Esophagus muscularis mucosa (tissue), 4 donors: Measurements from ENCODE around the gene SMIM17. TPM values are rescaled to one million over a fixed set of nuclear protein-coding genes. Genes with fewer than 3 reads are reported as not detected.

ENCODE experiments used
- DNase-seq: peaks from one replicate; pipeline ENCODE4 v3.0.0-alpha.2; 2017; ENCODE audit errors: extremely low spot score
- H3K27ac ChIP-seq, 4 donors: fragments of 200-600 bp; sonication (generic); replicated peaks in 1 of 4; 1 replicate in 3 of 4; 2 replicates in 1 of 4; pipeline ENCODE4 v1.5.1; 2016 to 2019; ENCODE audit warnings: mild to moderate bottlenecking in 1 of 4
- H3K27me3 ChIP-seq, 4 donors: fragments of 200-600 bp; sonication (generic); one replicate each; pipeline versions ENCODE4 v1.5.1 to v1.6.0; 2016 to 2019
- H3K36me3 ChIP-seq, 4 donors: fragments of 200-600 bp; sonication (generic); one replicate each; pipeline ENCODE4 v1.5.1; 2016 to 2019
- H3K4me1 ChIP-seq, 4 donors: fragments of 200-600 bp; sonication (generic); one replicate each; pipeline ENCODE4 v1.5.1; 2016 to 2019
- H3K4me3 ChIP-seq, 4 donors: fragments of 200-600 bp; sonication (generic); 1 replicate in 2 of 4; 2 replicates in 2 of 4; pipeline ENCODE4 v1.5.1; 2016 to 2019; ENCODE audit warnings: mild to moderate bottlenecking in 4 of 4, moderate library complexity in 1 of 4
- H3K9me3 ChIP-seq, 4 donors: fragments of 200-600 bp; sonication (generic); 1 replicate in 3 of 4; 2 replicates in 1 of 4; pipeline ENCODE4 v1.5.1; 2016 to 2019
- CTCF ChIP-seq, 3 experiments: fragments of 200-600 bp in 2 of 3; fragments of 450-650 bp in 1 of 3; sonication (generic) in 2 of 3; IDR thresholded peaks; one replicate each; pipeline ENCODE4 v1.5.1; 2017 to 2019; ENCODE audit warnings: antibody characterized with exemption in 3 of 3, mild to moderate bottlenecking in 2 of 3, moderate library complexity in 1 of 3
- EP300 ChIP-seq: sonication (generic); formaldehyde crosslinking; IDR thresholded peaks from one replicate; pipeline ENCODE4 v1.6.1; 2017; ENCODE audit warnings: antibody characterized with exemption
- POLR2A ChIP-seq: fragments of 450-650 bp; IDR thresholded peaks from one replicate; pipeline ENCODE4 v1.6.1; 2017; ENCODE audit warnings: antibody characterized with exemption, moderate library complexity, mild to moderate bottlenecking, low read depth
- POLR2AphosphoS5 ChIP-seq, 2 donors: sonication (generic); formaldehyde crosslinking; IDR thresholded peaks; one replicate each; pipeline ENCODE4 v1.6.1; 2017; ENCODE audit warnings: antibody characterized with exemption in 2 of 2
- WGBS: methylation state at CpG from one replicate; pipeline ENCODE4 v1.1.5; 2018; 5-methylcytosine and 5-hydroxymethylcytosine counted together
- intact Hi-C: fragments of 100-400 bp; cut with DNase I; formaldehyde crosslinking; loops from one replicate; pipeline ENCODE4 v1.15.1; 2023
- total RNA-seq, 4 donors: library from RNA; depleted of rRNA; stranded (reverse); fragments of >200 nt; gene quantifications; one replicate each; pipeline versions ENCODE4 v1.1.0 to v1.2.1, GENCODE V29; 2016

SMIM17 gene
- total RNA-seq, 4 donors from 2014 or later = 0.65 TPM; not detected in 3

- Histone ChIP-seq H3K27me3 (no peaks in the 10 kb centered on the region), H3K4me1 (no peaks in the 10 kb centered on the region), H3K27ac (no peak overlapping the region), H3K36me3 (no peaks in the 10 kb centered on the region), H3K4me3 (no peak overlapping the region), H3K9me3 (no peaks in the 10 kb centered on the region)
- intact Hi-C loops = loop anchor here (10.0 kb wide), 1 partner anchor 173 kb away; the partner anchor contains the start of gene ZNF471
- no peak for TF ChIP-seq CTCF (IDR thresholded peaks at IDR 0.05)
- no peak for TF ChIP-seq EP300
- TF ChIP-seq POLR2AphosphoS5 (IDR thresholded peaks at IDR 0.05) = no peak
- DNase-seq = no peak
- WGBS = 75% methylated on average over 8 of the region's 8 CpGs
Observed at GRCh38 chr19:56678205-56678604, 35.2 kb downstream of the SMIM17 start.

- Histone ChIP-seq H3K27ac (no peak overlapping the region), H3K27me3 (no peaks in the 10 kb centered on the region), H3K4me1 (no peaks in the 10 kb centered on the region), H3K36me3 (peaks cover 0 to 5% (median 0%) of the 10 kb centered on the region in 4 donors), H3K4me3 (no peak overlapping the region), H3K9me3 (no peaks in the 10 kb centered on the region)
- DNase-seq = no peak
- intact Hi-C loops = no loop called here
- 72% methylated on average over 8 of the region's 8 CpGs for WGBS
- TF ChIP-seq POLR2A = no peak
- no peak for TF ChIP-seq CTCF (IDR thresholded peaks at IDR 0.05)
- no peak for TF ChIP-seq POLR2AphosphoS5 (IDR thresholded peaks at IDR 0.05)
- TF ChIP-seq EP300 = no peak
Observed at GRCh38 chr19:56681702-56682101, 38.7 kb downstream of the SMIM17 start.

- no peak for TF ChIP-seq POLR2A
- no peak for TF ChIP-seq EP300
- TF ChIP-seq POLR2AphosphoS5 (IDR thresholded peaks at IDR 0.05) = no peak
- DNase-seq = no peak
- H3K4me1 ChIP-seq = no peaks in the 10 kb centered on the region
- intact Hi-C loops = no loop called here
- no peak overlapping the region for H3K27ac ChIP-seq
- H3K9me3 ChIP-seq = no peaks in the 10 kb centered on the region
- WGBS = 48% methylated on average over 7 of the region's 7 CpGs
- no peaks in the 10 kb centered on the region for H3K27me3 ChIP-seq
- peaks cover 0 to 5% (median 0%) of the 10 kb centered on the region in 4 donors for H3K36me3 ChIP-seq
- H3K4me3 ChIP-seq = no peak overlapping the region
Observed at GRCh38 chr19:56683116-56683515, 40.2 kb downstream of the SMIM17 start.

- no peaks in the 10 kb centered on the region for H3K4me1 ChIP-seq
- TF ChIP-seq POLR2AphosphoS5 (IDR thresholded peaks at IDR 0.05) (no peak), EP300 (no peak), POLR2A (no peak), CTCF (IDR thresholded peaks at IDR 0.05) (no peak)
- no peak for DNase-seq
- no peaks in the 10 kb centered on the region for H3K27me3 ChIP-seq
- H3K36me3 ChIP-seq = peaks cover 0 to 5% (median 0%) of the 10 kb centered on the region in 4 donors
- WGBS = 71% methylated on average over 8 of the region's 8 CpGs
- H3K4me3 ChIP-seq = no peak overlapping the region
- no peak overlapping the region for H3K27ac ChIP-seq
- intact Hi-C loops = no loop called here
- H3K9me3 ChIP-seq = no peaks in the 10 kb centered on the region
Observed at GRCh38 chr19:56687031-56687430, 44.1 kb downstream of the SMIM17 start.

GRCh38 chr19:56689198-56689597 is 46.2 kb downstream of the SMIM17 start:
- intact Hi-C loops = no loop called here
- WGBS = 75% methylated on average over 10 of the region's 10 CpGs
- Histone ChIP-seq H3K27me3 (no peaks in the 10 kb centered on the region), H3K36me3 (peaks cover 0 to 4% (median 0%) of the 10 kb centered on the region in 4 donors), H3K9me3 (no peaks in the 10 kb centered on the region), H3K27ac (no peak overlapping the region), H3K4me3 (no peak overlapping the region), H3K4me1 (no peaks in the 10 kb centered on the region)
- no peak for DNase-seq
- TF ChIP-seq EP300 = no peak

GRCh38 chr19:56690670-56691069 is 47.7 kb downstream of the SMIM17 start:
- Histone ChIP-seq H3K27ac (no peak overlapping the region), H3K4me3 (no peak overlapping the region), H3K36me3 (no peaks in the 10 kb centered on the region), H3K9me3 (no peaks in the 10 kb centered on the region), H3K4me1 (no peaks in the 10 kb centered on the region), H3K27me3 (no peaks in the 10 kb centered on the region)
- DNase-seq = no peak
- TF ChIP-seq CTCF (IDR thresholded peaks at IDR 0.05) = no peak
- no peak for TF ChIP-seq POLR2A
- no peak for TF ChIP-seq POLR2AphosphoS5 (IDR thresholded peaks at IDR 0.05)
- no peak for TF ChIP-seq EP300
- intact Hi-C loops = no loop called here
- 48% methylated on average over 10 of the region's 10 CpGs for WGBS
